SK-N-SH treated with all-trans-retinoic acid at 6 μM for 48 hours (cell line): Measurements from ENCODE around the gene VSTM4.

Experiments
- ATAC-seq: fragments of 200-7000 bp; cut with Tn5 transposase; 3 replicates; pipeline ENCODE4 v1.9.1; 2020; ENCODE audit warnings: mild to moderate bottlenecking, moderate library complexity
- ARNTL ChIP-seq: fragments of 450-650 bp; formaldehyde crosslinking; IDR thresholded peaks from 2 replicates; pipeline ENCODE4 v1.5.0; 2020; ENCODE audit warnings: low read depth, mild to moderate bottlenecking, moderate library complexity, borderline replicate concordance
- BACH2 ChIP-seq: fragments of 250-450 bp; sonication (Bioruptor Pico); IDR thresholded peaks from 2 replicates; pipeline ENCODE4 v1.9.0; 2021; ENCODE audit warnings: mild to moderate bottlenecking, borderline replicate concordance
- CREB5 ChIP-seq: fragments of 250-450 bp; sonication (Bioruptor Pico); IDR thresholded peaks from 2 replicates; pipeline ENCODE4 v1.5.1; 2020; ENCODE audit warnings: low read depth, mild to moderate bottlenecking, moderate library complexity
- CSDC2 ChIP-seq: fragments of 250-450 bp; sonication (Bioruptor Pico); IDR thresholded peaks from 2 replicates; pipeline ENCODE4 v1.5.0; 2020; ENCODE audit warnings: mild to moderate bottlenecking, moderate library complexity
- CSRNP3 ChIP-seq: fragments of 250-450 bp; sonication (Bioruptor Pico); IDR thresholded peaks from 2 replicates; pipeline ENCODE4 v1.5.1; 2021; ENCODE audit warnings: mild to moderate bottlenecking, moderate library complexity
- ESRRG ChIP-seq: fragments of 250-450 bp; sonication (Bioruptor Pico); IDR thresholded peaks from 2 replicates; pipeline ENCODE4 v1.6.1; 2021; ENCODE audit warnings: mild to moderate bottlenecking
- GLIS3 ChIP-seq: fragments of 250-450 bp; sonication (Bioruptor Pico); IDR thresholded peaks from 2 replicates; pipeline ENCODE4 v1.5.0; 2020; ENCODE audit warnings: mild to moderate bottlenecking, moderate library complexity
- OSR1 ChIP-seq: fragments of 250-450 bp; sonication (Bioruptor Pico); IDR thresholded peaks from 2 replicates; pipeline ENCODE4 v1.8.0; 2022; ENCODE audit warnings: moderate library complexity, mild to moderate bottlenecking, inconsistent platforms
- POU6F1 ChIP-seq: fragments of 250-450 bp; sonication (Bioruptor Pico); IDR thresholded peaks from 2 replicates; pipeline ENCODE4 v1.8.0; 2021; ENCODE audit warnings: low read depth, mild to moderate bottlenecking, moderate library complexity, borderline replicate concordance
- PPARA ChIP-seq: fragments of 250-450 bp; sonication (Bioruptor Pico); IDR thresholded peaks from 2 replicates; pipeline ENCODE4 v1.5.0; 2020; ENCODE audit warnings: mild to moderate bottlenecking, borderline replicate concordance
- RARB ChIP-seq: fragments of 250-450 bp; sonication (Bioruptor Pico); IDR thresholded peaks from 2 replicates; pipeline ENCODE4 v1.8.0; 2021; ENCODE audit warnings: mild to moderate bottlenecking, moderate library complexity
- SNAI2 ChIP-seq: fragments of 250-450 bp; sonication (Bioruptor Pico); IDR thresholded peaks from 2 replicates; pipeline ENCODE4 v1.5.0; 2020; ENCODE audit warnings: mild to moderate bottlenecking, moderate library complexity
- TCF4 ChIP-seq: fragments of 250-450 bp; sonication (Bioruptor Pico); IDR thresholded peaks from 2 replicates; pipeline ENCODE4 v1.8.0; 2021; ENCODE audit warnings: mild to moderate bottlenecking, moderate library complexity, borderline replicate concordance
- TOX ChIP-seq: fragments of 250-450 bp; sonication (Bioruptor Pico); IDR thresholded peaks from 2 replicates; pipeline ENCODE4 v1.8.0; 2021; ENCODE audit warnings: mild to moderate bottlenecking, moderate library complexity, borderline replicate concordance
- TSHZ2 ChIP-seq: fragments of 250-450 bp; sonication (Bioruptor Pico); IDR thresholded peaks from 2 replicates; pipeline ENCODE4 v1.5.0; 2020; ENCODE audit warnings: mild to moderate bottlenecking, moderate library complexity
- ZC3H10 ChIP-seq: fragments of 250-450 bp; sonication (Bioruptor Pico); IDR thresholded peaks from 2 replicates; pipeline ENCODE4 v1.5.1; 2021; ENCODE audit warnings: mild to moderate bottlenecking, moderate library complexity
- ZFP3 ChIP-seq: fragments of 250-450 bp; sonication (Bioruptor Pico); IDR thresholded peaks from 2 replicates; pipeline ENCODE4 v1.5.0; 2020; ENCODE audit warnings: mild to moderate bottlenecking, moderate library complexity
- ZFP30 ChIP-seq: fragments of 450-650 bp; formaldehyde crosslinking; IDR thresholded peaks from 2 replicates; pipeline ENCODE4 v1.5.0; 2022; ENCODE audit warnings: mild to moderate bottlenecking, moderate library complexity
- ZNF565 ChIP-seq: fragments of 450-650 bp; formaldehyde crosslinking; conservative IDR thresholded peaks from 2 replicates; pipeline ENCODE4 v1.5.0; 2020; ENCODE audit warnings: low read depth, mild to moderate bottlenecking, moderate library complexity
- ZNF70 ChIP-seq: fragments of 450-650 bp; formaldehyde crosslinking; IDR thresholded peaks from 2 replicates; pipeline ENCODE4 v1.5.0; 2020; ENCODE audit warnings: mild to moderate bottlenecking, moderate library complexity
- ZNF8 ChIP-seq: fragments of 450-650 bp; formaldehyde crosslinking; IDR thresholded peaks from 2 replicates; pipeline ENCODE4 v1.5.0; 2020; ENCODE audit warnings: mild to moderate bottlenecking, moderate library complexity

VSTM4 gene

GRCh38 chr10:49072166-49072885 lies 43.0 kb downstream of the VSTM4 start:
- TF ChIP-seq TOX (CRISPR knock-in tag) = no peak
- no peak for TF ChIP-seq ZNF70 (CRISPR knock-in tag)
- TF ChIP-seq TCF4 = no peak
- no peak for TF ChIP-seq ZFP3 (CRISPR knock-in tag)
- TF ChIP-seq TSHZ2 (CRISPR knock-in tag) = no peak
- TF ChIP-seq OSR1 (CRISPR knock-in tag) = no peak
- no peak for TF ChIP-seq ZNF8
- no peak for TF ChIP-seq BACH2
- no peak for TF ChIP-seq ZNF565 (CRISPR knock-in tag)
- no peak for TF ChIP-seq CREB5 (CRISPR knock-in tag)
- TF ChIP-seq ZC3H10 (CRISPR knock-in tag) = no peak
- TF ChIP-seq SNAI2 (CRISPR knock-in tag) = no peak
- TF ChIP-seq ESRRG (CRISPR knock-in tag) = no peak
- no peak for TF ChIP-seq RARB
- no peak for TF ChIP-seq POU6F1
- TF ChIP-seq CSRNP3 (CRISPR knock-in tag) = no peak
- TF ChIP-seq ZFP30 (CRISPR knock-in tag) = no peak
- no peak for TF ChIP-seq ARNTL (CRISPR knock-in tag)
- no peak for TF ChIP-seq GLIS3 (CRISPR knock-in tag)
- ATAC-seq = no peak

GRCh38 chr10:49071160-49071761 lies 44.1 kb downstream of the VSTM4 start:
- no peak for ATAC-seq
- TF ChIP-seq GLIS3 (CRISPR knock-in tag) (no peak), RARB (no peak), TCF4 (no peak), CSDC2 (CRISPR knock-in tag) (no peak), SNAI2 (CRISPR knock-in tag) (no peak), ZC3H10 (CRISPR knock-in tag) (no peak), CREB5 (CRISPR knock-in tag) (no peak), ZFP3 (CRISPR knock-in tag) (no peak), TSHZ2 (CRISPR knock-in tag) (no peak), TOX (CRISPR knock-in tag) (no peak), BACH2 (no peak), PPARA (no peak), CSRNP3 (CRISPR knock-in tag) (no peak), ARNTL (CRISPR knock-in tag) (no peak), ZNF8 (no peak), ESRRG (CRISPR knock-in tag) (no peak), POU6F1 (no peak)
- TF ChIP-seq, all 23 proteins: peak for 0
